Body of pancreas (tissue), 4 donors: Measurements from ENCODE around the gene MAGEA2B.
"Not testable (repeated sequence)": the region's sequence is repeated elsewhere in the genome, so short reads cannot be mapped to it uniquely, and the experiment has no call there.

Experiments
- CTCF ChIP-seq, 7 experiments: fragments of 450-650 bp in 4 of 7; fragments of 200-600 bp in 3 of 7; sonication (generic) in 3 of 7; IDR thresholded peaks; one replicate each; pipeline ENCODE4 v1.5.1; 2016 to 2019; ENCODE audit warnings: antibody characterized with exemption in 7 of 7
- POLR2A ChIP-seq, 3 donors: fragments of 450-650 bp; IDR thresholded peaks; one replicate each; pipeline ENCODE4 v1.6.1; 2016; ENCODE audit warnings: antibody characterized with exemption in 3 of 3, mild to moderate bottlenecking in 2 of 3

- TF ChIP-seq CTCF, POLR2A (IDR thresholded peaks at IDR 0.05): not testable (repeated sequence)
Measured at GRCh38 chrX:152706500-152706899, 7.9 kb upstream of the MAGEA2B start.
